Fibroblast of lung (primary cell): ENCODE results near the gene HBM. TPM values are rescaled to one million over a fixed set of nuclear protein-coding genes. Genes with fewer than 3 reads are reported as not detected.

ENCODE experiments used
- DNase-seq, 2 donors: peaks; one replicate each; pipeline versions ENCODE4 v3.0.0 to v3.0.0-alpha.2; 2010; ENCODE audit warnings: low read depth in 2 of 2
- H2AFZ ChIP-seq: 2 replicates; pipeline ENCODE4 v1.5.1; 2012; ENCODE audit warnings: low read length, control low read depth, inconsistent platforms
- H3K27ac ChIP-seq: 2 replicates; pipeline ENCODE4 v1.5.1; 2011; ENCODE audit warnings: low read length, control low read depth; ENCODE audit not compliant: insufficient read depth
- H3K27me3 ChIP-seq: 2 replicates; pipeline ENCODE4 v1.5.1; 2011; ENCODE audit warnings: mild to moderate bottlenecking, low read length; ENCODE audit not compliant: control insufficient read depth, insufficient read depth
- H3K36me3 ChIP-seq: 2 replicates; pipeline ENCODE4 v1.5.1; 2011; ENCODE audit warnings: low read length; ENCODE audit not compliant: control insufficient read depth, insufficient read depth
- H3K4me1 ChIP-seq: 2 replicates; pipeline ENCODE4 v1.5.1; 2011; ENCODE audit warnings: low read length; ENCODE audit not compliant: control insufficient read depth, insufficient read depth; ENCODE audit errors: extremely low read depth
- H3K4me2 ChIP-seq: 2 replicates; pipeline ENCODE4 v1.5.1; 2011; ENCODE audit warnings: low read length, control low read depth; ENCODE audit not compliant: insufficient read depth; ENCODE audit errors: extremely low read depth
- H3K4me3 ChIP-seq, 4 experiments: fragments of 200-600 bp in 1 of 4; sonication (generic) in 1 of 4; replicated peaks in 1 of 4; 2 replicates each; pipeline ENCODE4 v1.5.1; 2011 to 2016; ENCODE audit warnings: low read length in 4 of 4, low read depth in 3 of 4, mild to moderate bottlenecking in 3 of 4, control low read depth in 2 of 4, inconsistent platforms in 1 of 4, mixed read lengths in 1 of 4; ENCODE audit not compliant: insufficient read depth in 1 of 4; ENCODE audit errors: control extremely low read depth in 1 of 4
- H3K79me2 ChIP-seq: 2 replicates; pipeline ENCODE4 v1.5.1; 2012; ENCODE audit warnings: mild to moderate bottlenecking, low read length, inconsistent platforms; ENCODE audit not compliant: control insufficient read depth, insufficient read depth
- H3K9ac ChIP-seq: 2 replicates; pipeline ENCODE4 v1.5.1; 2011; ENCODE audit warnings: mild to moderate bottlenecking, low read length, control low read depth; ENCODE audit not compliant: insufficient read depth
- H3K9me3 ChIP-seq: 2 replicates; pipeline ENCODE4 v1.5.1; 2012; ENCODE audit warnings: low read depth, low read length; ENCODE audit not compliant: control insufficient read depth, insufficient read depth
- H4K20me1 ChIP-seq: 2 replicates; pipeline ENCODE4 v1.5.1; 2011; ENCODE audit warnings: low read length; ENCODE audit not compliant: control insufficient read depth, insufficient read depth; ENCODE audit errors: extremely low read depth
- EZH2 ChIP-seq: IDR thresholded peaks from 2 replicates; pipeline ENCODE4 v1.5.1; 2012; ENCODE audit warnings: low read length, control low read depth, mild to moderate bottlenecking; ENCODE audit errors: missing control alignments
- polyA plus RNA-seq, 2 donors: library from polyadenylated mRNA; depleted of rRNA in 1 of 2; stranded (reverse) in 1 of 2; unstranded in 1 of 2; fragments of >200 nt; gene quantifications; 2 replicates each; pipeline ENCODE4 v1.2.1, GENCODE V29; 2011 to 2012; ENCODE audit warnings: missing spikeins in 1 of 2
- total RNA-seq: library from RNA; depleted of rRNA; stranded (reverse); fragments of >200 nt; gene quantifications from 2 replicates; pipeline ENCODE4 v1.2.1, GENCODE V29; 2014
- TF ChIP-seq, protein P1 (sequence below), 2 donors: IDR thresholded peaks in 1 of 2; conservative IDR thresholded peaks in 1 of 2; 1 replicate in 1 of 2; 2 replicates in 1 of 2; pipeline ENCODE4 v1.5.1; 2011 to 2012; ENCODE audit warnings: low read length in 2 of 2, control low read depth in 1 of 2, inconsistent platforms in 1 of 2, low read depth in 1 of 2, mild to moderate bottlenecking in 1 of 2

The HBM gene
- total and polyA plus RNA-seq, 2 donors (not counting 1 experiment from before 2014, with no cell fraction given), result not detected

DNA sequence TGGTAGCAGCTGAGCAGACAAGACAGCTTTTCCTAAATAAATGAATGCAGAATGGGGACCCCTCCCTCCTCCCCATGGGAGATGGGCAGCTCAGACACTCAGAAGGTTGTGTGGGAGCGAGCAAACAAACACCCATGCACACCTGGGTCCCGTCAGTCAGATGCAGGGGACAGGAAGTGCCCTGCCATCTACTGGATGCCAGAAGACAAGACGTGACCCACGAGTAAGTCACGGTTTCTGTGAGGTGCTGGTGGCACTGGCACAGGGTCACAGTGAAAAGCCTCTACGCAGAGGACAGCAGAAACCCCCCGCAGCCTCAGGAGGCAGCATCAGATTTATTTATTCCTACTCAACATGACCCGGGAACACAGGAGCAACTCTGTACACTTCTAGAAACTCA, 22.9 kb downstream of the HBM start:
- Histone ChIP-seq H3K79me2 (no peaks in the 10 kb centered on the region), H3K4me2 (no peak overlapping the region), H3K27me3 (no peaks in the 10 kb centered on the region), H3K4me3 (no peak overlapping the region), H3K9ac (no peak overlapping the region), H3K4me1 (no peaks in the 10 kb centered on the region), H3K9me3 (no peaks in the 10 kb centered on the region), H4K20me1 (no peaks in the 10 kb centered on the region), H3K36me3 (peaks cover 26% of the 10 kb centered on the region), H3K27ac (no peak overlapping the region), H2AFZ (no peak overlapping the region)
- DNase-seq, result no peak
- no peak for TF ChIP-seq EZH2
- TF ChIP-seq, protein P1, sequence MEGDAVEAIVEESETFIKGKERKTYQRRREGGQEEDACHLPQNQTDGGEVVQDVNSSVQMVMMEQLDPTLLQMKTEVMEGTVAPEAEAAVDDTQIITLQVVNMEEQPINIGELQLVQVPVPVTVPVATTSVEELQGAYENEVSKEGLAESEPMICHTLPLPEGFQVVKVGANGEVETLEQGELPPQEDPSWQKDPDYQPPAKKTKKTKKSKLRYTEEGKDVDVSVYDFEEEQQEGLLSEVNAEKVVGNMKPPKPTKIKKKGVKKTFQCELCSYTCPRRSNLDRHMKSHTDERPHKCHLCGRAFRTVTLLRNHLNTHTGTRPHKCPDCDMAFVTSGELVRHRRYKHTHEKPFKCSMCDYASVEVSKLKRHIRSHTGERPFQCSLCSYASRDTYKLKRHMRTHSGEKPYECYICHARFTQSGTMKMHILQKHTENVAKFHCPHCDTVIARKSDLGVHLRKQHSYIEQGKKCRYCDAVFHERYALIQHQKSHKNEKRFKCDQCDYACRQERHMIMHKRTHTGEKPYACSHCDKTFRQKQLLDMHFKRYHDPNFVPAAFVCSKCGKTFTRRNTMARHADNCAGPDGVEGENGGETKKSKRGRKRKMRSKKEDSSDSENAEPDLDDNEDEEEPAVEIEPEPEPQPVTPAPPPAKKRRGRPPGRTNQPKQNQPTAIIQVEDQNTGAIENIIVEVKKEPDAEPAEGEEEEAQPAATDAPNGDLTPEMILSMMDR (conservative IDR thresholded peaks at IDR 0.05 in 1 of 2, IDR thresholded peaks at IDR 0.05 in 1 of 2; ENCODE audit: low read depth in 1 of 2, low read length in 2 of 2), result no peak

DNA sequence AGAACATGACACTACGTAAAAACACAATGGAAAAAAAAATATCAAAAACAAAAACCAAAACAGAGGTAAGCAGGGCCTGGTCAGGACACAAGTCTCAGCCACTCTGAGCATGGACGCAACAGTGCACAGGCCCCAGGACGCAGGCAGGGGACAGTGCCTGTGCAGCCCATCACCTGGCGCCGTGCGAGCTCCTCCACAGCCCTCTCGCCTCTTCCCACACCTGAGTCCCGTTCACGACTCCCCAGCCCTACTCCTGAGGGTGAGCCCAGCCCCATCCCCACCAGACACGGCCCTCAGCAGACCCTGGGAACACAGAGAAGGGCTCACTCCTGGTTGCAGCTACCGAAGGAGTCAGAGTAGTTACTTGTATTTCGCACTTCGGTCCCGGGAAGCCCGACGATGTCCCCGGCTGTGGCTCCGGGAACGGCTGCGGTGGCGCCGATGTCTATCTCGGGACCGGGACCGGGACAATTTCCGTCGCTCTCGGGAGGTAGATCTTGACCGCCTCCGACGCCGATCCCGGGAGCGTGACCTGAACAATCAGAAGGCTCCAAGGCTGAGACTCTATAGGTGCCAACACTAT, 23.9 kb downstream of the HBM start:
- H3K9ac ChIP-seq, result no peak overlapping the region
- no peak for DNase-seq
- no peaks in the 10 kb centered on the region for H3K9me3 ChIP-seq
- no peaks in the 10 kb centered on the region for H3K4me1 ChIP-seq
- no peaks in the 10 kb centered on the region for H3K27me3 ChIP-seq
- H4K20me1 ChIP-seq, result no peaks in the 10 kb centered on the region
- no peak overlapping the region for H2AFZ ChIP-seq
- H3K79me2 ChIP-seq, result no peaks in the 10 kb centered on the region
- TF ChIP-seq, protein P1 (conservative IDR thresholded peaks at IDR 0.05 in 1 of 2, IDR thresholded peaks at IDR 0.05 in 1 of 2; ENCODE audit: low read depth in 1 of 2, low read length in 2 of 2), result no peak
- TF ChIP-seq EZH2, result no peak
- peaks cover 30% of the 10 kb centered on the region for H3K36me3 ChIP-seq
- no peak overlapping the region for H3K4me3 ChIP-seq
- no peak overlapping the region for H3K27ac ChIP-seq
- no peak overlapping the region for H3K4me2 ChIP-seq

DNA sequence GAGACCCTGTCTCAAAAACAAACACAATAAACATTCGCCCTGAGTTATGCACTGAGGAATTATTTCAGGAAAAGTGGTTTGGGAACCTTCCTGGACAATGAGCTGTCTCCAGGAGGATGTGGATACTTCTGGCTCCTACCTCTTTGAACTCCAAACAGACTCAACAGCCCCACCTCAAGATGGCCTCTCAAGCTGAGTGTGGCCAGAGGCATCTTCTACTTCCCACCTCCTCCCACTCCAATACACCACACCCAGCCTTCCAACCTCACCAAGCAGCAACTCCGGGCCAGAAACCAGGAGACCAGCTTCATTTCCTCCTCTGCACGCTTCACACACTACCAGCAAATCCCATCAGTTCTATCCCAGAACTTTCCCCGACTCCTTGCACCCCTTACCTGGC, 26.1 kb downstream of the HBM start:
- H4K20me1 ChIP-seq, result no peaks in the 10 kb centered on the region
- peaks cover 31% of the 10 kb centered on the region for H3K36me3 ChIP-seq
- no peak overlapping the region for H3K4me2 ChIP-seq
- no peaks in the 10 kb centered on the region for H3K9me3 ChIP-seq
- no peaks in the 10 kb centered on the region for H3K79me2 ChIP-seq
- H3K4me1 ChIP-seq, result no peaks in the 10 kb centered on the region
- TF ChIP-seq, protein P1 (conservative IDR thresholded peaks at IDR 0.05 in 1 of 2, IDR thresholded peaks at IDR 0.05 in 1 of 2; ENCODE audit: low read depth in 1 of 2, low read length in 2 of 2), result no peak
- TF ChIP-seq EZH2, result no peak
- H3K27me3 ChIP-seq, result no peaks in the 10 kb centered on the region
- no peak overlapping the region for H3K4me3 ChIP-seq
- H3K9ac ChIP-seq, result no peak overlapping the region
- peak in 1 of 2 donors; percentile 46 for DNase-seq
- H2AFZ ChIP-seq, result no peak overlapping the region
- no peak overlapping the region for H3K27ac ChIP-seq
